K562 (cell line): ENCODE measurements around the gene TPM4.

Experiments
- IRF9 ChIP-seq: fragments of 450-650 bp; IDR thresholded peaks from 2 replicates; pipeline ENCODE4 v1.6.1; 2016; ENCODE audit warnings: missing biosample characterization, missing genetic modification characterization
- MAZ ChIP-seq, 2 experiments: fragments of 450-650 bp in 1 of 2; sonication (generic) in 1 of 2; formaldehyde crosslinking; IDR thresholded peaks in 1 of 2; conservative IDR thresholded peaks in 1 of 2; 2 replicates each; pipeline versions ENCODE4 v1.4.0 to v1.5.0; 2020; ENCODE audit warnings: mild to moderate bottlenecking in 1 of 2, missing genetic modification reagents in 1 of 2
- MYNN ChIP-seq, 2 experiments: sonication (generic); formaldehyde crosslinking in 1 of 2; IDR thresholded peaks; 2 replicates each; pipeline versions ENCODE4 v1.5.0 to v1.6.1; 2016 to 2020; ENCODE audit warnings: antibody characterized with exemption in 1 of 2, missing genetic modification reagents in 1 of 2
- POLR2A ChIP-seq: fragments of 450-650 bp; conservative IDR thresholded peaks from 2 replicates; pipeline ENCODE4 v1.6.1; 2016
- PTBP1 ChIP-seq: fragments of 200-400 bp; formaldehyde crosslinking; IDR thresholded peaks from 2 replicates; pipeline ENCODE4 v1.6.1; 2017; ENCODE audit warnings: low read depth, low read length
- U2AF2 ChIP-seq: fragments of 200-400 bp; formaldehyde crosslinking; optimal IDR thresholded peaks from 2 replicates; pipeline ENCODE3; 2017; ENCODE audit warnings: low read depth, mild to moderate bottlenecking, low read length
- ZKSCAN3 ChIP-seq: fragments of 250-450 bp; sonication (Bioruptor Pico); IDR thresholded peaks from 2 replicates; pipeline ENCODE4 v1.4.0; 2020
- ZNF121 ChIP-seq: sonication (generic); formaldehyde crosslinking; conservative IDR thresholded peaks from 2 replicates; pipeline ENCODE4 v1.8.0; 2022; ENCODE audit warnings: missing genetic modification reagents

GRCh38 chr19:16094360-16095070, 18.2 kb downstream of the TPM4 start:
- TF ChIP-seq MAZ (CRISPR knock-in tag; conservative IDR thresholded peaks at IDR 0.05 in 1 of 2, IDR thresholded peaks at IDR 0.05 in 1 of 2), result no peak
- TF ChIP-seq IRF9 (tag), result no peak
- TF ChIP-seq MYNN (IDR thresholded peaks at IDR 0.05), result no peak
- no peak for TF ChIP-seq MYNN (CRISPR knock-in tag; IDR thresholded peaks at IDR 0.05)
- TF ChIP-seq U2AF2, result no peak
- TF ChIP-seq POLR2A, result no peak
- TF ChIP-seq PTBP1, result no peak
- TF ChIP-seq ZKSCAN3 (CRISPR knock-in tag), result no peak
- no peak for TF ChIP-seq ZNF121 (CRISPR knock-in tag)
